DOHH2 (cell line): ENCODE measurements around the gene CDX1.

ENCODE experiments used
- H3F3A ChIP-seq: fragments of 200-600 bp; sonication (generic), shearing (Covaris generic); 2 replicates; pipeline ENCODE4 v1.6.0; 2016; ENCODE audit warnings: antibody characterized with exemption, mild to moderate bottlenecking; ENCODE audit not compliant: control insufficient read depth, insufficient read depth
- H3K27ac ChIP-seq: fragments of 200-600 bp; sonication (generic); 2 replicates; pipeline ENCODE4 v1.5.1; 2014; ENCODE audit warnings: low read depth, mild to moderate bottlenecking, low read length, moderate library complexity
- H3K27me3 ChIP-seq: fragments of 200-600 bp; sonication (generic); 2 replicates; pipeline ENCODE4 v1.6.1; 2014; ENCODE audit warnings: mild to moderate bottlenecking, low read length, mixed read lengths; ENCODE audit not compliant: control insufficient read depth
- H3K36me3 ChIP-seq: fragments of 200-600 bp; sonication (generic); 2 replicates; pipeline ENCODE4 v1.6.1; 2014; ENCODE audit warnings: mild to moderate bottlenecking, low read length, moderate library complexity, mixed read lengths; ENCODE audit not compliant: control insufficient read depth
- H3K4me1 ChIP-seq: fragments of 200-600 bp; sonication (generic); 2 replicates; pipeline ENCODE4 v1.6.1; 2014; ENCODE audit warnings: mild to moderate bottlenecking, low read length, mixed read lengths; ENCODE audit not compliant: control insufficient read depth
- H3K4me2 ChIP-seq: fragments of 200-600 bp; sonication (generic); 2 replicates; pipeline ENCODE4 v1.6.0; 2014; ENCODE audit warnings: mild to moderate bottlenecking, low read length, moderate library complexity
- H3K4me3 ChIP-seq: fragments of 200-600 bp; sonication (generic); 2 replicates; pipeline ENCODE4 v1.5.1; 2014; ENCODE audit warnings: mild to moderate bottlenecking, low read length, mixed read lengths
- H3K79me2 ChIP-seq: fragments of 200-600 bp; sonication (generic); 2 replicates; pipeline ENCODE4 v1.6.1; 2014; ENCODE audit warnings: mild to moderate bottlenecking, low read length, mixed read lengths; ENCODE audit not compliant: control insufficient read depth
- H3K9me2 ChIP-seq: fragments of 200-600 bp; sonication (generic); replicated peaks from 2 replicates; pipeline ENCODE4 v1.6.1; 2014; ENCODE audit warnings: mild to moderate bottlenecking, low read length, mixed read lengths; ENCODE audit not compliant: control insufficient read depth
- H3K9me3 ChIP-seq: fragments of 200-600 bp; sonication (generic); 2 replicates; pipeline ENCODE4 v1.6.1; 2014; ENCODE audit warnings: antibody characterized with exemption, low read length, mixed read lengths; ENCODE audit not compliant: control insufficient read depth, insufficient read depth
- H4K20me1 ChIP-seq: fragments of 200-600 bp; sonication (generic); 2 replicates; pipeline ENCODE4 v1.6.0; 2014; ENCODE audit warnings: low read depth, mild to moderate bottlenecking, antibody characterized with exemption, low read length, moderate library complexity; ENCODE audit not compliant: control insufficient read depth, insufficient read depth
- CTCF ChIP-seq: fragments of 200-600 bp; sonication (generic); IDR thresholded peaks from one replicate; pipeline ENCODE4 v1.5.1; 2014; ENCODE audit warnings: antibody characterized with exemption, mild to moderate bottlenecking, low read depth, low read length; ENCODE audit not compliant: poor library complexity, severe bottlenecking
- EZH2phosphoT487 ChIP-seq: fragments of 200-600 bp; sonication (generic); IDR thresholded peaks from 2 replicates; pipeline ENCODE4 v1.6.1; 2017; ENCODE audit warnings: borderline replicate concordance, mild to moderate bottlenecking, antibody characterized with exemption, low read length, moderate library complexity, mixed read lengths

CDX1 gene

GRCh38 chr5:150190503-150190979 lies 24.0 kb downstream of the CDX1 start:
- no peak overlapping the region for H3K4me2 ChIP-seq
- no peaks in the 10 kb centered on the region for H3F3A ChIP-seq
- H3K9me2 ChIP-seq = no peaks in the 10 kb centered on the region
- TF ChIP-seq CTCF = no peak
- no peak for TF ChIP-seq EZH2phosphoT487
- no peaks in the 10 kb centered on the region for H3K79me2 ChIP-seq
- H3K36me3 ChIP-seq = no peaks in the 10 kb centered on the region
- no peaks in the 10 kb centered on the region for H3K4me1 ChIP-seq
- H3K27ac ChIP-seq = no peak overlapping the region
- H4K20me1 ChIP-seq = no peaks in the 10 kb centered on the region
- H3K4me3 ChIP-seq = no peak overlapping the region
- H3K9me3 ChIP-seq = no peaks in the 10 kb centered on the region
- H3K27me3 ChIP-seq = peaks cover 16% of the 10 kb centered on the region

GRCh38 chr5:150190987-150191386 lies 24.4 kb downstream of the CDX1 start:
- Histone ChIP-seq H3F3A (no peaks in the 10 kb centered on the region), H4K20me1 (no peaks in the 10 kb centered on the region), H3K4me1 (no peaks in the 10 kb centered on the region), H3K9me3 (no peaks in the 10 kb centered on the region), H3K4me3 (no peak overlapping the region), H3K27ac (no peak overlapping the region), H3K36me3 (no peaks in the 10 kb centered on the region), H3K27me3 (peaks cover 16% of the 10 kb centered on the region), H3K4me2 (no peak overlapping the region), H3K79me2 (no peaks in the 10 kb centered on the region), H3K9me2 (no peaks in the 10 kb centered on the region)
- TF ChIP-seq EZH2phosphoT487 = no peak
- TF ChIP-seq CTCF = no peak

- Histone ChIP-seq H3K9me2 (no peaks in the 10 kb centered on the region), H3K79me2 (no peaks in the 10 kb centered on the region), H3K4me3 (no peak overlapping the region), H3K4me2 (no peak overlapping the region), H3K36me3 (no peaks in the 10 kb centered on the region), H3K27ac (no peak overlapping the region), H3K4me1 (no peaks in the 10 kb centered on the region), H3K27me3 (peaks cover 16% of the 10 kb centered on the region), H4K20me1 (no peaks in the 10 kb centered on the region), H3K9me3 (no peaks in the 10 kb centered on the region), H3F3A (no peaks in the 10 kb centered on the region)
- TF ChIP-seq CTCF = no peak
- TF ChIP-seq EZH2phosphoT487 = no peak
Measured at GRCh38 chr5:150192462-150192861, 25.9 kb downstream of the CDX1 start.
